Measurements from ENCODE around the gene PRKG1.
A peak's percentile ranks its signal among the peaks of the same experiment; 100 is the strongest.

The PRKG1 gene

GRCh38 chr10:51057925-51058324, 16.4 kb upstream of the PRKG1 start:
- Histone ChIP-seq H3K79me1 (ENCODE audit: low read length) (no peaks in the 10 kb centered on the region), H2AFZ (ENCODE audit: insufficient read depth, low read length, poor library complexity) (no peak overlapping the region), H4K91ac (ENCODE audit: low read depth, low read length) (no peak overlapping the region), H2BK120ac (ENCODE audit: insufficient read depth, low read length, poor library complexity) (no peak overlapping the region), H3K4ac (ENCODE audit: low read depth, low read length) (no peak overlapping the region), H3K18ac (ENCODE audit: low read length) (no peak overlapping the region), H3K79me2 (ENCODE audit: control insufficient read depth, insufficient read depth, low read length, poor library complexity) (no peaks in the 10 kb centered on the region), H3K4me1 (ENCODE audit: control insufficient read depth in 1 of 2, insufficient read depth in 2 of 2, low read length in 2 of 2) (no peaks in the 10 kb centered on the region), H2AK5ac (ENCODE audit: low read length) (no peak overlapping the region), H3K36me3 (ENCODE audit: control insufficient read depth in 1 of 2, insufficient read depth in 2 of 2, low read length in 2 of 2) (no peaks in the 10 kb centered on the region), H3K9ac (ENCODE audit: low read length) (no peak overlapping the region), H3K14ac (ENCODE audit: low read length) (no peak overlapping the region), H3K9me3 (ENCODE audit: insufficient read depth, low read depth, low read length) (no peaks in the 10 kb centered on the region), H4K12ac (ENCODE audit: low read depth, low read length) (no peak overlapping the region), H3K4me2 (ENCODE audit: low read length) (no peak overlapping the region), H3K23ac (ENCODE audit: low read length) (no peak overlapping the region), H3K4me3 (ENCODE audit: low read depth, low read length) (no peak overlapping the region), H2BK12ac (ENCODE audit: low read length) (no peak overlapping the region), H3K27ac (ENCODE audit: low read depth, low read length) (no peak overlapping the region), H2BK5ac (ENCODE audit: low read depth, low read length, poor library complexity) (no peak overlapping the region), H4K8ac (ENCODE audit: low read depth, low read length) (no peak overlapping the region), H3K27me3 (ENCODE audit: insufficient read depth, low read length) (no peaks in the 10 kb centered on the region)
- WGBS (ENCODE audit: extremely low coverage, insufficient coverage, insufficient read length): no CpG with 5 or more reads among the region's 4 CpGs
- DNase-seq: no peak

- no peak overlapping the region for H2AK5ac ChIP-seq (ENCODE audit: low read length)
- H3K27ac ChIP-seq (ENCODE audit: low read depth, low read length): no peak overlapping the region
- H3K14ac ChIP-seq (ENCODE audit: low read length): no peak overlapping the region
- no peak overlapping the region for H3K9ac ChIP-seq (ENCODE audit: low read length)
- no peaks in the 10 kb centered on the region for H3K79me2 ChIP-seq (ENCODE audit: control insufficient read depth, insufficient read depth, low read length, poor library complexity)
- no peaks in the 10 kb centered on the region for H3K27me3 ChIP-seq (ENCODE audit: insufficient read depth, low read length)
- no peak overlapping the region for H2BK12ac ChIP-seq (ENCODE audit: low read length)
- no peak overlapping the region for H2BK120ac ChIP-seq (ENCODE audit: insufficient read depth, low read length, poor library complexity)
- no peaks in the 10 kb centered on the region for H3K36me3 ChIP-seq (ENCODE audit: control insufficient read depth in 1 of 2, insufficient read depth in 2 of 2, low read length in 2 of 2)
- no peaks in the 10 kb centered on the region for H3K4me1 ChIP-seq (ENCODE audit: control insufficient read depth in 1 of 2, insufficient read depth in 2 of 2, low read length in 2 of 2)
- H2AFZ ChIP-seq (ENCODE audit: insufficient read depth, low read length, poor library complexity): no peak overlapping the region
- no peaks in the 10 kb centered on the region for H3K9me3 ChIP-seq (ENCODE audit: insufficient read depth, low read depth, low read length)
- H4K91ac ChIP-seq (ENCODE audit: low read depth, low read length): no peak overlapping the region
- H4K8ac ChIP-seq (ENCODE audit: low read depth, low read length): no peak overlapping the region
- no peak overlapping the region for H3K23ac ChIP-seq (ENCODE audit: low read length)
- no peak overlapping the region for H3K4ac ChIP-seq (ENCODE audit: low read depth, low read length)
- H4K12ac ChIP-seq (ENCODE audit: low read depth, low read length): no peak overlapping the region
- no peak overlapping the region for H3K4me2 ChIP-seq (ENCODE audit: low read length)
- H2BK5ac ChIP-seq (ENCODE audit: low read depth, low read length, poor library complexity): no peak overlapping the region
- H3K79me1 ChIP-seq (ENCODE audit: low read length): no peaks in the 10 kb centered on the region
- H3K4me3 ChIP-seq (ENCODE audit: low read depth, low read length): no peak overlapping the region
- no peak for DNase-seq
- no CpG with 5 or more reads among the region's 4 CpGs for WGBS (ENCODE audit: extremely low coverage, insufficient coverage, insufficient read length)
- H3K18ac ChIP-seq (ENCODE audit: low read length): no peak overlapping the region
Observed at GRCh38 chr10:51063166-51063565, 11.1 kb upstream of the PRKG1 start.

GRCh38 chr10:51063659-51064535, 10.4 kb upstream of the PRKG1 start:
- Histone ChIP-seq H2BK120ac (ENCODE audit: insufficient read depth, low read length, poor library complexity) (no peak overlapping the region), H3K79me2 (ENCODE audit: control insufficient read depth, insufficient read depth, low read length, poor library complexity) (no peaks in the 10 kb centered on the region), H3K36me3 (ENCODE audit: control insufficient read depth in 1 of 2, insufficient read depth in 2 of 2, low read length in 2 of 2) (no peaks in the 10 kb centered on the region), H3K27ac (ENCODE audit: low read depth, low read length) (no peak overlapping the region), H2AK5ac (ENCODE audit: low read length) (no peak overlapping the region), H2BK5ac (ENCODE audit: low read depth, low read length, poor library complexity) (no peak overlapping the region), H3K9me3 (ENCODE audit: insufficient read depth, low read depth, low read length) (no peaks in the 10 kb centered on the region), H3K4me1 (ENCODE audit: control insufficient read depth in 1 of 2, insufficient read depth in 2 of 2, low read length in 2 of 2) (no peaks in the 10 kb centered on the region), H3K4me2 (ENCODE audit: low read length) (no peak overlapping the region), H3K9ac (ENCODE audit: low read length) (no peak overlapping the region), H3K4ac (ENCODE audit: low read depth, low read length) (no peak overlapping the region), H3K27me3 (ENCODE audit: insufficient read depth, low read length) (no peaks in the 10 kb centered on the region), H2BK12ac (ENCODE audit: low read length) (no peak overlapping the region), H4K91ac (ENCODE audit: low read depth, low read length) (no peak overlapping the region), H3K79me1 (ENCODE audit: low read length) (no peaks in the 10 kb centered on the region), H4K12ac (ENCODE audit: low read depth, low read length) (no peak overlapping the region), H3K14ac (ENCODE audit: low read length) (no peak overlapping the region), H3K4me3 (ENCODE audit: low read depth, low read length) (no peak overlapping the region), H2AFZ (ENCODE audit: insufficient read depth, low read length, poor library complexity) (no peak overlapping the region), H3K23ac (ENCODE audit: low read length) (no peak overlapping the region), H3K18ac (ENCODE audit: low read length) (no peak overlapping the region), H4K8ac (ENCODE audit: low read depth, low read length) (no peak overlapping the region)
- no CpG with 5 or more reads among the region's 2 CpGs for WGBS (ENCODE audit: extremely low coverage, insufficient coverage, insufficient read length)
- peak in 1 of 2 donors; percentile 69 for DNase-seq

GRCh38 chr10:51066231-51066630, 8.1 kb upstream of the PRKG1 start:
- Histone ChIP-seq H3K9ac (ENCODE audit: low read length) (no peak overlapping the region), H3K4ac (ENCODE audit: low read depth, low read length) (no peak overlapping the region), H2BK120ac (ENCODE audit: insufficient read depth, low read length, poor library complexity) (no peak overlapping the region), H3K14ac (ENCODE audit: low read length) (no peak overlapping the region), H3K4me1 (ENCODE audit: control insufficient read depth in 1 of 2, insufficient read depth in 2 of 2, low read length in 2 of 2) (no peaks in the 10 kb centered on the region), H4K91ac (ENCODE audit: low read depth, low read length) (no peak overlapping the region), H2AFZ (ENCODE audit: insufficient read depth, low read length, poor library complexity) (no peak overlapping the region), H2BK12ac (ENCODE audit: low read length) (no peak overlapping the region), H3K23ac (ENCODE audit: low read length) (no peak overlapping the region), H2AK5ac (ENCODE audit: low read length) (no peak overlapping the region), H3K79me1 (ENCODE audit: low read length) (no peaks in the 10 kb centered on the region), H3K27ac (ENCODE audit: low read depth, low read length) (no peak overlapping the region), H3K36me3 (ENCODE audit: control insufficient read depth in 1 of 2, insufficient read depth in 2 of 2, low read length in 2 of 2) (no peaks in the 10 kb centered on the region), H2BK5ac (ENCODE audit: low read depth, low read length, poor library complexity) (no peak overlapping the region), H4K8ac (ENCODE audit: low read depth, low read length) (no peak overlapping the region), H3K9me3 (ENCODE audit: insufficient read depth, low read depth, low read length) (no peaks in the 10 kb centered on the region), H3K79me2 (ENCODE audit: control insufficient read depth, insufficient read depth, low read length, poor library complexity) (no peaks in the 10 kb centered on the region), H3K18ac (ENCODE audit: low read length) (no peak overlapping the region), H3K4me2 (ENCODE audit: low read length) (no peak overlapping the region), H4K12ac (ENCODE audit: low read depth, low read length) (no peak overlapping the region), H3K4me3 (ENCODE audit: low read depth, low read length) (no peak overlapping the region), H3K27me3 (ENCODE audit: insufficient read depth, low read length) (no peaks in the 10 kb centered on the region)
- no CpG with 5 or more reads among the region's 1 CpG for WGBS (ENCODE audit: extremely low coverage, insufficient coverage, insufficient read length)
- no peak for DNase-seq

Measured in trophoblast cell (in vitro differentiated cells and primary cell).